Astrocyte (in vitro differentiated cells and primary cell): ENCODE measurements around the gene SYDE1.

Experiments used
- CTCF ChIP-seq: IDR thresholded peaks from 2 replicates; pipeline ENCODE4 v1.5.1; 2011; ENCODE audit warnings: low read depth, mild to moderate bottlenecking, inconsistent platforms, low read length, moderate library complexity; ENCODE audit not compliant: insufficient read depth
- EZH2 ChIP-seq: IDR thresholded peaks from 2 replicates; pipeline ENCODE4 v1.6.1; 2012; ENCODE audit warnings: mild to moderate bottlenecking, low read length, inconsistent platforms; ENCODE audit not compliant: insufficient read depth

- TF ChIP-seq CTCF (no peak), EZH2 (no peak)
Measured at GRCh38 chr19:15142313-15142712, 35.1 kb downstream of the SYDE1 start.
